ENCODE data around the gene FAM177B.
"Not testable (repeated sequence)": the region's sequence is repeated elsewhere in the genome, so short reads cannot be mapped to it uniquely, and the experiment has no call there.

FAM177B gene

GRCh38 chr1:222739929-222740328, 2.9 kb downstream of the FAM177B start:
- H3K27me3 ChIP-seq (ENCODE audit: insufficient read depth, low read length) = no peaks in the 10 kb centered on the region
- no peak overlapping the region for H2AFZ ChIP-seq (ENCODE audit: insufficient read depth, low read length, poor library complexity)
- no peak overlapping the region for H3K4ac ChIP-seq (ENCODE audit: low read depth, low read length)
- H2AK5ac ChIP-seq (ENCODE audit: low read length) = no peak overlapping the region
- no peak for DNase-seq
- no CpG with 5 or more reads among the region's 1 CpG for WGBS (ENCODE audit: extremely low coverage, insufficient coverage, insufficient read length)
- no peak overlapping the region for H3K23ac ChIP-seq (ENCODE audit: low read length)
- no peak overlapping the region for H3K18ac ChIP-seq (ENCODE audit: low read length)
- H2BK120ac ChIP-seq (ENCODE audit: insufficient read depth, low read length, poor library complexity) = no peak overlapping the region
- no peak overlapping the region for H4K91ac ChIP-seq (ENCODE audit: low read depth, low read length)
- no peak overlapping the region for H4K8ac ChIP-seq (ENCODE audit: low read depth, low read length)
- H3K79me1 ChIP-seq (ENCODE audit: low read length) = no peaks in the 10 kb centered on the region
- H3K27ac ChIP-seq (ENCODE audit: low read depth, low read length) = no peak overlapping the region
- no peak overlapping the region for H2BK12ac ChIP-seq (ENCODE audit: low read length)
- no peak overlapping the region for H3K4me2 ChIP-seq (ENCODE audit: low read length)
- H2BK5ac ChIP-seq (ENCODE audit: low read depth, low read length, poor library complexity) = no peak overlapping the region
- no peaks in the 10 kb centered on the region for H3K79me2 ChIP-seq (ENCODE audit: control insufficient read depth, insufficient read depth, low read length, poor library complexity)
- H3K4me1 ChIP-seq (ENCODE audit: control insufficient read depth in 1 of 2, insufficient read depth in 2 of 2, low read length in 2 of 2) = no peaks in the 10 kb centered on the region
- H3K4me3 ChIP-seq (ENCODE audit: low read depth, low read length) = no peak overlapping the region
- H3K9ac ChIP-seq (ENCODE audit: low read length) = no peak overlapping the region
- H3K36me3 ChIP-seq (ENCODE audit: control insufficient read depth in 1 of 2, insufficient read depth in 2 of 2, low read length in 2 of 2) = peaks cover 0 to 2% of the 10 kb centered on the region in 2 experiments
- no peak overlapping the region for H3K14ac ChIP-seq (ENCODE audit: low read length)
- H3K9me3 ChIP-seq (ENCODE audit: insufficient read depth, low read depth, low read length) = no peaks in the 10 kb centered on the region
- no peak overlapping the region for H4K12ac ChIP-seq (ENCODE audit: low read depth, low read length)

- not testable (repeated sequence) for H3K27ac ChIP-seq (ENCODE audit: low read depth, low read length); H3K4ac ChIP-seq (ENCODE audit: low read depth, low read length); H3K79me1 ChIP-seq (ENCODE audit: low read length); H3K18ac ChIP-seq (ENCODE audit: low read length); H4K12ac ChIP-seq (ENCODE audit: low read depth, low read length); H3K23ac ChIP-seq (ENCODE audit: low read length); DNase-seq; H3K4me3 ChIP-seq (ENCODE audit: low read depth, low read length); H3K4me2 ChIP-seq (ENCODE audit: low read length); H4K91ac ChIP-seq (ENCODE audit: low read depth, low read length); H3K4me1 ChIP-seq (ENCODE audit: control insufficient read depth in 1 of 2, insufficient read depth in 2 of 2, low read length in 2 of 2); H2AFZ ChIP-seq (ENCODE audit: insufficient read depth, low read length, poor library complexity); H2BK120ac ChIP-seq (ENCODE audit: insufficient read depth, low read length, poor library complexity); H3K27me3 ChIP-seq (ENCODE audit: insufficient read depth, low read length); H2AK5ac ChIP-seq (ENCODE audit: low read length); H3K36me3 ChIP-seq (ENCODE audit: control insufficient read depth in 1 of 2, insufficient read depth in 2 of 2, low read length in 2 of 2); H3K79me2 ChIP-seq (ENCODE audit: control insufficient read depth, insufficient read depth, low read length, poor library complexity); H3K14ac ChIP-seq (ENCODE audit: low read length); H4K8ac ChIP-seq (ENCODE audit: low read depth, low read length); H3K9me3 ChIP-seq (ENCODE audit: insufficient read depth, low read depth, low read length); H2BK5ac ChIP-seq (ENCODE audit: low read depth, low read length, poor library complexity); H2BK12ac ChIP-seq (ENCODE audit: low read length); H3K9ac ChIP-seq (ENCODE audit: low read length)
- WGBS (ENCODE audit: extremely low coverage, insufficient coverage, insufficient read length) = 100% methylated on average over 1 of the region's 5 CpGs
Measured at GRCh38 chr1:222741630-222742457, 4.8 kb downstream of the FAM177B start.

DNA sequence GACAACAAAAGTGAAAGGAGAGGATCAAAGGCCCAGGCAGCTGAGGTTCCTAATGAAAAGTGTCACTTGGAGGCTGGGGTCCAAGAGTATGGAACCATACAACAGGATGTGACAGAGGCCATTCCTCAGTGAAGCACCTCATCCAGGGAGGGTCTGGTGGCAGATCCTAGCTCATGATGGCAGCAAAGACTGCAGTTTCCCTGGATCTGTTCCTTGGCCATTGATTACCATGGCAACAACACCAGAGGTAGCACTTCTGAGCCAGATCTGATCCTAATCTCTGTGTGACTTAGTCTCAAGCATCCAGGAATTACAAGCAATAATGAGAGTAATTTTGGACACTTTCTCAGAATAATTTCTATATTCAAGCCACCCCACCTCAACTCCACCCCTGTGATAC, 12.9 kb downstream of the FAM177B start:
- no peak overlapping the region for H2BK5ac ChIP-seq (ENCODE audit: low read depth, low read length, poor library complexity)
- H3K18ac ChIP-seq (ENCODE audit: low read length) = no peak overlapping the region
- H3K9ac ChIP-seq (ENCODE audit: low read length) = no peak overlapping the region
- no peak overlapping the region for H4K8ac ChIP-seq (ENCODE audit: low read depth, low read length)
- H2BK120ac ChIP-seq (ENCODE audit: insufficient read depth, low read length, poor library complexity) = no peak overlapping the region
- H3K4me2 ChIP-seq (ENCODE audit: low read length) = no peak overlapping the region
- no peaks in the 10 kb centered on the region for H3K79me2 ChIP-seq (ENCODE audit: control insufficient read depth, insufficient read depth, low read length, poor library complexity)
- no peaks in the 10 kb centered on the region for H3K27me3 ChIP-seq (ENCODE audit: insufficient read depth, low read length)
- no peak overlapping the region for H2AK5ac ChIP-seq (ENCODE audit: low read length)
- H3K36me3 ChIP-seq (ENCODE audit: control insufficient read depth in 1 of 2, insufficient read depth in 2 of 2, low read length in 2 of 2) = no peaks in the 10 kb centered on the region
- no peak overlapping the region for H3K4me3 ChIP-seq (ENCODE audit: low read depth, low read length)
- H4K12ac ChIP-seq (ENCODE audit: low read depth, low read length) = no peak overlapping the region
- H3K4me1 ChIP-seq (ENCODE audit: control insufficient read depth in 1 of 2, insufficient read depth in 2 of 2, low read length in 2 of 2) = no peaks in the 10 kb centered on the region
- no peaks in the 10 kb centered on the region for H3K9me3 ChIP-seq (ENCODE audit: insufficient read depth, low read depth, low read length)
- no peak for DNase-seq
- no peaks in the 10 kb centered on the region for H3K79me1 ChIP-seq (ENCODE audit: low read length)
- H3K27ac ChIP-seq (ENCODE audit: low read depth, low read length) = no peak overlapping the region
- H2AFZ ChIP-seq (ENCODE audit: insufficient read depth, low read length, poor library complexity) = no peak overlapping the region
- no peak overlapping the region for H2BK12ac ChIP-seq (ENCODE audit: low read length)
- H4K91ac ChIP-seq (ENCODE audit: low read depth, low read length) = no peak overlapping the region
- H3K4ac ChIP-seq (ENCODE audit: low read depth, low read length) = no peak overlapping the region
- H3K23ac ChIP-seq (ENCODE audit: low read length) = no peak overlapping the region
- no peak overlapping the region for H3K14ac ChIP-seq (ENCODE audit: low read length)

GRCh38 chr1:222750651-222751050, 13.6 kb downstream of the FAM177B start:
- no peak overlapping the region for H3K18ac ChIP-seq (ENCODE audit: low read length)
- DNase-seq = no peak
- H3K79me1 ChIP-seq (ENCODE audit: low read length) = no peaks in the 10 kb centered on the region
- no peak overlapping the region for H4K12ac ChIP-seq (ENCODE audit: low read depth, low read length)
- H3K23ac ChIP-seq (ENCODE audit: low read length) = no peak overlapping the region
- no peak overlapping the region for H3K9ac ChIP-seq (ENCODE audit: low read length)
- WGBS (ENCODE audit: extremely low coverage, insufficient coverage, insufficient read length) = no CpG with 5 or more reads among the region's 1 CpG
- no peaks in the 10 kb centered on the region for H3K9me3 ChIP-seq (ENCODE audit: insufficient read depth, low read depth, low read length)
- no peak overlapping the region for H3K4me3 ChIP-seq (ENCODE audit: low read depth, low read length)
- no peaks in the 10 kb centered on the region for H3K27me3 ChIP-seq (ENCODE audit: insufficient read depth, low read length)
- no peak overlapping the region for H2AFZ ChIP-seq (ENCODE audit: insufficient read depth, low read length, poor library complexity)
- no peaks in the 10 kb centered on the region for H3K4me1 ChIP-seq (ENCODE audit: control insufficient read depth in 1 of 2, insufficient read depth in 2 of 2, low read length in 2 of 2)
- no peak overlapping the region for H3K27ac ChIP-seq (ENCODE audit: low read depth, low read length)
- no peak overlapping the region for H3K4ac ChIP-seq (ENCODE audit: low read depth, low read length)
- no peak overlapping the region for H3K4me2 ChIP-seq (ENCODE audit: low read length)
- H2BK120ac ChIP-seq (ENCODE audit: insufficient read depth, low read length, poor library complexity) = no peak overlapping the region
- no peak overlapping the region for H2BK12ac ChIP-seq (ENCODE audit: low read length)
- H2AK5ac ChIP-seq (ENCODE audit: low read length) = no peak overlapping the region
- H4K91ac ChIP-seq (ENCODE audit: low read depth, low read length) = no peak overlapping the region
- no peak overlapping the region for H4K8ac ChIP-seq (ENCODE audit: low read depth, low read length)
- H3K36me3 ChIP-seq (ENCODE audit: control insufficient read depth in 1 of 2, insufficient read depth in 2 of 2, low read length in 2 of 2) = no peaks in the 10 kb centered on the region
- no peaks in the 10 kb centered on the region for H3K79me2 ChIP-seq (ENCODE audit: control insufficient read depth, insufficient read depth, low read length, poor library complexity)
- H3K14ac ChIP-seq (ENCODE audit: low read length) = no peak overlapping the region
- H2BK5ac ChIP-seq (ENCODE audit: low read depth, low read length, poor library complexity) = no peak overlapping the region

Data from trophoblast cell (in vitro differentiated cells and primary cell).